ENCODE measurements around the gene TRUB1.
"Not testable (repeated sequence)": the region's sequence is repeated elsewhere in the genome, so short reads cannot be mapped to it uniquely, and the experiment has no call there.

TRUB1 gene

GRCh38 chr10:114937962-114938855 lies at the start of gene TRUB1:
TSS of gene TRUB1 (plus strand) at chr10:114938195. CDS start at chr10:114938254, 59 bp downstream.
- DNase-seq (ENCODE audit: low read depth in 2 of 2, low spot score in 1 of 2): peak; percentile 63 to 80

- no peak for DNase-seq (ENCODE audit: low read depth in 2 of 2, low spot score in 1 of 2)
Measured at GRCh38 chr10:114893251-114893650, 44.7 kb upstream of the TRUB1 start.

- DNase-seq (ENCODE audit: low read depth in 2 of 2, low spot score in 1 of 2): no peak
Measured at GRCh38 chr10:114894911-114895310, 43.1 kb upstream of the TRUB1 start.

GRCh38 chr10:114897011-114897410 lies 41.0 kb upstream of the TRUB1 start:
- not testable (repeated sequence) for DNase-seq (ENCODE audit: low read depth in 2 of 2, low spot score in 1 of 2)

GRCh38 chr10:114897593-114897992 lies 40.4 kb upstream of the TRUB1 start:
- no peak for DNase-seq (ENCODE audit: low read depth in 2 of 2, low spot score in 1 of 2)

GRCh38 chr10:114899982-114900381 lies 38.0 kb upstream of the TRUB1 start:
- DNase-seq (ENCODE audit: low read depth in 2 of 2, low spot score in 1 of 2): no peak

GRCh38 chr10:114900658-114901057 lies 37.3 kb upstream of the TRUB1 start:
- DNase-seq (ENCODE audit: low read depth in 2 of 2, low spot score in 1 of 2): no peak

GRCh38 chr10:114902151-114902550 lies 35.8 kb upstream of the TRUB1 start:
- no peak for DNase-seq (ENCODE audit: low read depth in 2 of 2, low spot score in 1 of 2)

- no peak for DNase-seq (ENCODE audit: low read depth in 2 of 2, low spot score in 1 of 2)
Measured at GRCh38 chr10:114905450-114905849, 32.5 kb upstream of the TRUB1 start.

- no peak for DNase-seq (ENCODE audit: low read depth in 2 of 2, low spot score in 1 of 2)
Measured at GRCh38 chr10:114906981-114907380, 31.0 kb upstream of the TRUB1 start.

- DNase-seq (ENCODE audit: low read depth in 2 of 2, low spot score in 1 of 2): no peak
Measured at GRCh38 chr10:114908896-114909295, 29.1 kb upstream of the TRUB1 start.

GRCh38 chr10:114911052-114911711 lies 26.8 kb upstream of the TRUB1 start:
- no peak for DNase-seq (ENCODE audit: low read depth in 2 of 2, low spot score in 1 of 2)

GRCh38 chr10:114911801-114912469 lies 26.1 kb upstream of the TRUB1 start:
- DNase-seq (ENCODE audit: low read depth in 2 of 2, low spot score in 1 of 2): no peak

GRCh38 chr10:114912470-114912859 lies 25.5 kb upstream of the TRUB1 start:
- DNase-seq (ENCODE audit: low read depth in 2 of 2, low spot score in 1 of 2): no peak

GRCh38 chr10:114914560-114914959 lies 23.4 kb upstream of the TRUB1 start:
- DNase-seq (ENCODE audit: low read depth in 2 of 2, low spot score in 1 of 2): no peak

- DNase-seq (ENCODE audit: low read depth in 2 of 2, low spot score in 1 of 2): no peak
Measured at GRCh38 chr10:114915294-114915693, 22.7 kb upstream of the TRUB1 start.

GRCh38 chr10:114916653-114917052 lies 21.3 kb upstream of the TRUB1 start:
- DNase-seq (ENCODE audit: low read depth in 2 of 2, low spot score in 1 of 2): no peak

- no peak for DNase-seq (ENCODE audit: low read depth in 2 of 2, low spot score in 1 of 2)
Measured at GRCh38 chr10:114917459-114917858, 20.5 kb upstream of the TRUB1 start.

GRCh38 chr10:114917927-114918672 lies 19.9 kb upstream of the TRUB1 start:
- no peak for DNase-seq (ENCODE audit: low read depth in 2 of 2, low spot score in 1 of 2)

GRCh38 chr10:114920459-114920858 lies 17.5 kb upstream of the TRUB1 start:
- no peak for DNase-seq (ENCODE audit: low read depth in 2 of 2, low spot score in 1 of 2)

- no peak for DNase-seq (ENCODE audit: low read depth in 2 of 2, low spot score in 1 of 2)
Measured at GRCh38 chr10:114922003-114922402, 16.0 kb upstream of the TRUB1 start.

All from stimulated activated CD8-positive, alpha-beta memory T cell treated with anti-CD3 and anti-CD28 coated beads, Interleukin-4, amount 100 ng/mL, for 1 hour (primary cell).